ENCODE results near the gene CCDC188.

Gene CCDC188

DNA sequence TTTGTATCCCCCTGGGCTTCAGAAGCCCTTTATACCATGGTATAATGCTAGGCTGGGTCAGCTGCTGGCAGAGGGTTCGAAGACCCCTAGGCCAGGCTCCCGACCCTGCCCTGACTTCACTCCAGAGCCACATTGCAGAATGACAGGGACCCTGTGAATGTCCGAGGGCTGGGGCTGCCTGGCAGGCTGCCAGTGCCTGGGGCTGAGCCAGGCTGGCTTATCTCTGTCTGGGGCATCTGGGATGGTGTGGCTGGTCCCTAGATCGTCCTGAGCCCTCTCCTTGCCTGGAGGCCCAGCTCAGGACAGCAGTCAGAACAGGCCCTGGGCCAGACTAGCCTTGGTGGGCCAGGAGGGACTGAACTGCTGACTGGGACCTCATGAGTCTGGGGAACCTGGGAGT lies 15.6 kb downstream of the CCDC188 start:
- no peak for DNase-seq (ENCODE audit: low read depth, low spot score)

GRCh38 chr22:20133930-20134549 lies 16.8 kb downstream of the CCDC188 start:
- DNase-seq (ENCODE audit: low read depth, low spot score), result no peak

DNA sequence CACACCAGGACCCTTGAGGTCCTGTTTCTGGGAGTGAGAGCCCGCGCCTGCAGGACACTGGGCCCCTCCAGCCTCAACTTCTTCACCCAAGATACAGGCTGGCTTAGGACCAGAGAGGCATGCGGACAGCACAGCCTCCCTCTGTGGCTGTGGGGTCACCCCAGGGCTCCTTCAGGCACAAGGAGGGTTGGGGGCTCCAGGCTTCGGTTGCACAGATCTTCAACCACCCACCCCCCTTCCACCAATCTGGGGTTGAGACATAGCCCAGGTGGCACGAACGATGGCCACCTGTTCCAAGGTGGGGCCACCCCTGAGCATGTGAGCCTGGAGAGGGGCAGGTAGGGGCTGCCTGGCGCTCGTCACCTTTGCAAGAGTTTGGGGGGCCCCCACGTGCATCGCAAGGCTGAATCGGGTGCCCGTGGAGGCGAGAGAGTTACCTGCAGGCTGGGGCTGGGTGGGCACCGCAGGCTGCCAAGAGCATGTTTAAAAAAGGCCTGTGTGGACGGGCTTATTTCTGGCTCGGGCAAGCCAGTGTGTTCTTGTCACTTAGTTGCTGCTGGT lies 18.1 kb downstream of the CCDC188 start:
- DNase-seq (ENCODE audit: low read depth, low spot score), result no peak

DNA sequence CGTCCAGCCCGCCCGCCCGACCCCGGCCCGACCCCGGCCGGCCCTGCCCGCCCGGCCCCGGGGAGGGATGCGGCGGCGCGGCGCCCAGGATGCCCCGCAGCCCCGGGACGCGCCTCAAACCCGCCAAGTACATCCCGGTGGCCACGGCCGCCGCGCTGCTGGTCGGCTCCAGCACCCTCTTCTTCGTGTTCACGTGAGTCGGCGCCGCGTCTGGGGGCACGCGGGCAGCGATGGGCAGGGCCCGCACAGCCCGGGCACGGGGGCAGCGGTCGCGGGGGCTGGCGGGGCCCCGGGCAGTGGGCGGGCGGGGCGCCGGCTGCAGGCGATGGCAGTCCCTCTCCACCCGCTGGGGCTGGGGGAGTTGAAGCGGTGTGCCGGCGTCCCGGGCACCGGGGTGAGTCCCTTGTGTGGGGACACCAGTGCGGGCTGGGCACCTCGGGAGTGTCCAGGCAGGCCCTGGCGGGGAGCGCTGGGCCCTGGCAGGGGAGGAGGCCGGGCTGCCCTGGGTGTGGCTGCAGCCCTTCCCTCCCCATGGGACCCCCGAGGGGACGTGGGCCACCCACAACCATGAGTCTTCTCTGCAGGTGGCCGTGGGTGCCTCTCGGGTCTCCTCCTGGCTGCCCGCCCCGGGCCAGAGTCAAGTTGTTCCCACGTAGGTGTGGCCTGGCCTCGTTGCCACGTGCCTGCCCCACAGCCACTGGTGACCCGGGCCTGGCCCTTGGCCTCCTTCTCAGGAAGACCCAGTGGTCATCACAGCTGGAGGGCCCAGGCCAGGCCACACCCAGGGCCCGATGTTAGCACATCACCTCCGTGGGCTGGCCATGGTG lies 18.8 kb downstream of the CCDC188 start:
- DNase-seq (ENCODE audit: low read depth, low spot score), result no peak

DNA sequence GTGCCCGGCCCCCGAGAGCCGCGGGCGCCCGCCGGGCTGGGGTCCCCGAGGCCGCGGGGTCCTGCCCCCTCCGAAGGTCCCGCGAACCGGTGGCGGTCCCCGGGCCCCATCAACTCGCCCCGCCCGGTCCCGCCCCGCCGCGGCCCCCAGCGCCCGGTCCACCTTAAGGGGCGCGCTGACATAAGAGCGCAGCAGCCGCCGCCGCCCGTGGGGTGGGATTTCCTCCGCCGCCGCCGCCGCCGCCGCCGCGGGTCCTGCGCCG lies 19.3 kb downstream of the CCDC188 start, which contains the start of gene ZDHHC8:
Gene ZDHHC8, plus strand, starts transcription at position 208 of the 262 bp plus-strand sequence. CDS start 144 bp downstream, outside the sequence.
- DNase-seq (ENCODE audit: low read depth, low spot score), result peak; percentile 25

DNA sequence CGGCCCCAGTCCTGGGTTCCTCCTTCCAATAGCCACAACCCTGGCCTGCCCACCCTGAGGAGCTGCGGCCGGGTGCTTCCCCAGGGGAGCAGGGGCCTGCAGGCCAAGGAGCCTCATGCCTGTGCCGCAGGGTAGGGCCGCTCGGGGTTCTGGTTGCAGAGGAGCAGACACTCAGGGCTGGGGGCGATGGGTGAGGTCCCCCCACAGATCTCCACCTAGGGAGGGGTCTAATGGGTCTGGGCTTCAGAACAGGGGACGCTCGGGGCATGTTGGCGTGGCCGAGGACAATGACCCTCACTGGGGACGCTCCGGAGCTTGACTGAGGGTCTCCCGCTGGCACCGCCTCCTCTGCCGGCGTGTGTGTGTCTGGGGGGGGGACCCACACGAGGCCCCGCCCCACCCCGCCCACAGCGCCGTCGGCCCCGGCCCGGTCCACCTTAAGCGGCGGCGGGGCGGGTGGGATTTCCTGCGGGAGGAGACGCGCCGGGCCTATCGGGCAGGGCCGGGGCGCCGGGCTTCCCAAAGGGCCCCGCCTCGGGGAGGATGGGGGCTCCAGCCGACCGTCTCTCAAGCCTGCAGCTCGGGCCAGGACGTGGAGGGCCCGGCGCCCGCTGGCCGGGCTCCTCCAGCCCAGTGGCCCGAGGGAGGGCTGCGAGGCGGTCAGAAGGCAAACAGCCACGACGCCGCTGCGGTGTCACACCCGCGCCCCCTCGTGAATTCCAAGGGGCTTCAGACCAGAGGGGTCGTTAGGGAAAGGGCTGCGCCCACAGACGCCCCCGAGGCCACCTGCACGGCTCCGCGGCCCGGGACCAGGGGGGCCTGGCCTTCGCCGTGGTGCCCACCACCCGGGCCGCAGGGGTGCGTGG lies 19.9 kb downstream of the CCDC188 start:
- DNase-seq (ENCODE audit: low read depth, low spot score), result peak; percentile 56

DNA sequence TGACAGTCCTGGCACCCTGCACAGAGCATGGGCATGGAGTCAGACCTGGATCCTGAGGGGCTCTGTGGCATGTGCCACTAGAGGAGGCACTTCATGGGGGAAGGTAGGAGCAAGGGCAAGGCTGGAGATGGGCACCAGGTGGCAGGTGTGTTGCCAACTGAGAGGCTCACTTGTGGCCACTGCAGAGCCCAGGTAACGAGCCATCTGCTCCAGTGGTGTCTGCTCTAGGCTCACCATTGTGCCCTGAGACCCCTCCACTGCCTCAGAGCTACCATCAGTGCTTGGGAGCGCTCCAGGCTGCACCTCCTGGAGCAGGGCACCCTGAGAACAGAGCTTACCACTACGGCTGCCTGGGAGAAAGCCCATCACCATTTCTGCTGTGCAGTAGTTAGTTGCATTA lies 20.5 kb downstream of the CCDC188 start:
- no peak for DNase-seq (ENCODE audit: low read depth, low spot score)

GRCh38 chr22:20129747-20130014 lies 21.2 kb downstream of the CCDC188 start:
- DNase-seq (ENCODE audit: low read depth, low spot score), result no peak

- peak; percentile 32 for DNase-seq (ENCODE audit: low read depth, low spot score)
These were observed 21.7 kb downstream of the CCDC188 start for GRCh38 chr22:20128902-20129746.

GRCh38 chr22:20128619-20128901 lies 22.3 kb downstream of the CCDC188 start:
- no peak for DNase-seq (ENCODE audit: low read depth, low spot score)

DNA sequence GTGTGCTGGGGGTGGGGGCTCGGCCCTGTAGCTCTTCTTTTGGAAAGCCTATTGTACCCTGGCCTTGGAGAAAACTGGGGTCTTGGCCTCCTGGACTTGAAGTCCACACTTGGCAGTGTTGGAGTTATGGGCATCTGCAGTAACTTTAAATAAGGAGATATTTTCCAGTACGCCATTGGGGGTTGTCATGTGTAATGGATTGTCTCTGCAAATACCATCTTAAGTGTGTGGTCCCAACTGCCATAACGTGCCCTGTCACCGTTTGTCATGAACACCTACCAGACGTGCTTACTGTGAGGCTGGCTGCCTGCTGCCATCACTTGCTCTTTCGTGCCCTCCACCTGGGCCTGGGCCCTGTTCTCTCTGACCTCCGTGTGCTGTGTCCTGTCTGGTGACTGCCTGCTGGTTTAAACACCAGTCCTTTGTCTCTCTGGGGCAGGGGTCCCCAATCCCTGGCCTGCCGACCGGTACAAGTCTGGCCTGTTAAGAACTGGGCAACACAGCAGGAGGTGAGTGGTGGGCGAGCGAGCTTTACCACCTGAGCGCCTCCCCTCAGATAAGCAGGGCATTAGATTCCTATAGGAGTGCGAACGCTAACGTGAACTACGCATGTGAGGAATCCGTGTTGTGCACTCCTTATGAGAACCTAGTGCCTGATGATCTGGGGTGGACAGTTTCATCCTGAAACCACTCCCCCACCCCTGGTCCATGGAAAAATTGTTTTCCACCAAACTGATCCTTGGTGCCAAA lies 22.8 kb downstream of the CCDC188 start:
- no peak for DNase-seq (ENCODE audit: low read depth, low spot score)

- DNase-seq (ENCODE audit: low read depth, low spot score), result no peak
These were observed 23.5 kb downstream of the CCDC188 start for GRCh38 chr22:20127318-20127868.

DNA sequence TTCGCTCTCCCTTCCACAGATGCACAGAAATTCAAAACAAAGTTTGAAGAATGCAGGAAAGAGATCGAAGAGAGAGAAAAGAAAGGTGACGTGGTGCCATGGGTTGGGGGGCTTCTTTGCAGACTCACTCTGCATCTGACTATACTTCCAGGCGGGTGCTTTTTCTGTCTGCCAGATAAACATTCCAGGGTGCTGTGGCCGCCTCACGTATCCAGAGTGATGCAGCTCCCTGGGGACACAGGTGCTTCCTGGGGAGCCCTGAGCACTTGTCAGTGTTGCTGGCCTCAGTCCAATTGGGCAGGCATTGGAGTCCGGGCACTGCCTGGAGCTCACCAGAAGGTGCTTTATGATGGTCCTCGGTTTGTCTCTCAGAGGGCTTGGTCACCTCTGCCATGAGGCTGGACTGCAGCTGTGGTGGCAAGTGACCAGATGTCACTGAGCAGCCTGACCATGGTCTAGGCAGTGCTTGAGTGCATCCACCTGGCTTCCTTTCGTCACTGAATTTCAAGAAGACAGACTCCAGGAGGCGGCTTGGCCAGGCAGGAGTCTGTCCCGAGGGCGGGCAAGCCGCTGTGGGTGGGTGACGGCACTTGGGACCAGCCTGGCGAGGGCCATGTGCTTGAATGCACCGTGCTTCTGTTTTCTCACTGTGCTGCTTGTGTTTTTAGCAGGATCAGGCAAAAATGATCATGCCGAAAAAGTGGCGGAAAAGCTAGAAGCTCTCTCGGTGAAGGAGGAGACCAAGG lies 24.4 kb downstream of the CCDC188 start:
- no peak for DNase-seq (ENCODE audit: low read depth, low spot score)

DNA sequence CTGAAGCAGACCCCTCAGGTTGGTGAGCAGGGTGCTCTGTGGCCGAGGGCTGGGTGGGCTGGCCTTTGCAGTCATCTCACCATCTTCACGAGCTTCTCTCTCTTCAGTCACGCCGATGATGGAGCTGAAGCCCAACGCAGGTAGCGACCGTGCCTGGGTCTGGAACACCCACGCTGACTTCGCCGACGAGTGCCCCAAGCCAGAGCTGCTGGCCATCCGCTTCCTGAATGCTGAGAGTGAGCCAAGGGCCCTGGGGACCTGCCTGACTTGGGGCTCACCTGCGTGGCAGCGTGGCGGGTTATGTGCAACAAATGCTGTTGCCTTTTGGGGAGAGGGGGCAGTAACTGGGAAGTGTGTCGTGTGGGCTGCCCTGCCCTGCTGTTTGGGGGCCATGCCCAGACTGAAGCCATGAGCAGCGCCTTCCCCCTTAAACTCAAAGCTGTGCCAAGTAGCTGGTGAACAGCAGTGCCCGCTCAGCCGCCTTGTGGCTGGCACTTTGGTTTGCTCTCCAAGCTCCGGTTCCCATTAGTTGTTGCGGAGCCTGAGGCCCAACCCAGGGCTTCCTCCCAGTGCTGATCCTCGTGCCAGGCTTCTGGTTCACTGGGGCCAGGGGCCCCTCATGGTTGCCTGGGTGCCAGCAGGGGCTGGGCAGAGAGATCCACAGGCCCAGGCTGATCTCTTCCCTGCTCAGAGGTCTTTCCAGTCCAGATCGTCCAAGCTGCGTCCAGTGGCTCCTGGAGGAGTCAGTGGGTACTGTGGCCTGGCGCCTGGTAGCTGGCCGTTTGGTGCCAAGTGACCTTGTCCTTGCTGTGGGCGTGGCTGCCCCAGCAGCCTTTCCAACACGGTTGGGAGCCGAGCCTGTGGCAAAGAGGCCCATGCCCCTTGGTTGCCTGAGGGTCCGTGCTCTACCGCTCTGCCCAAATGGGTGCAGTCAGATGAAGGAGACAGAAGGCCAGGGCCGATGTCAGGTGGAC lies 25.4 kb downstream of the CCDC188 start:
- DNase-seq (ENCODE audit: low read depth, low spot score), result no peak

- no peak for DNase-seq (ENCODE audit: low read depth, low spot score)
These were observed 26.6 kb downstream of the CCDC188 start for GRCh38 chr22:20124083-20124787.

DNA sequence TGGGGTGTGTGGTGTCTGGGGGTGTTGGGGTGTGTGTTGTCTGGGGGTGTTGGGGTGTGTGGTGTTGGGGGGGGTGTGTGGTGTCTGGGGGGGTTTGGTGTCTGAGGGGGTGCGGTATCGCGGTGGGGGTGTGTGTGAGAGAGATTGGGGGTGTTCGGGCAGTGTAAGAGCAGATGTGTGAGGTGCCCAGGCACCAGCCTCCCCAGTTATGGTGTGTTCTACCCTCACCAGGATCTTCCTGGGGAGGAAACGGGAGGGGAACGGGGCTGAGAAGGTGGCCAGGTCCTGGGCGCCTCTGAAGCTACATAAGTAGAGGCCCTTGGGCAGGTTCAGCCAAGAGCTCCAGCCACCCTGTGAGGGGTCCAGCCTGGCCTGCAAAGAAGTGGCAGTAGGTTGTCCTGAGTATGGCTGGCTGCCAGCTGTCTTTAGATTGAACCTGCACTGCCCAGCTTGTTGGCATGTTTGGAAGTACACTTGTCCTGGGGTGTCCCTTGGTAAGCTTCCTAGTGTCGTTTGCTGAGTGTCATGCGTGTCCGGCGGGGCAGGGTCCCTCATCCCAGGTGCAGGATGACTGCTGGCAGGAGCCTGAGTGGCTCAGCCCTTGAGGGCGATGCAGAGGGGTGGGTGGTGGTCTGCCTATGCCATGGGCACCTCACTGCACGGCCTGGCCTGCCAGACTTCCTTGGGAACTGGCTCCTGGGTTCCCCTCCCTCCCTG lies 27.3 kb downstream of the CCDC188 start:
- DNase-seq (ENCODE audit: low read depth, low spot score), result no peak

- DNase-seq (ENCODE audit: low read depth, low spot score), result no peak
These were observed 28.9 kb downstream of the CCDC188 start for GRCh38 chr22:20121856-20122415.
